ENCODE measurements around the gene SNTG2.

Gene SNTG2

GRCh38 chr2:1297372-1298159 lies 346.9 kb downstream of the SNTG2 start:
- no peak for DNase-seq

DNA sequence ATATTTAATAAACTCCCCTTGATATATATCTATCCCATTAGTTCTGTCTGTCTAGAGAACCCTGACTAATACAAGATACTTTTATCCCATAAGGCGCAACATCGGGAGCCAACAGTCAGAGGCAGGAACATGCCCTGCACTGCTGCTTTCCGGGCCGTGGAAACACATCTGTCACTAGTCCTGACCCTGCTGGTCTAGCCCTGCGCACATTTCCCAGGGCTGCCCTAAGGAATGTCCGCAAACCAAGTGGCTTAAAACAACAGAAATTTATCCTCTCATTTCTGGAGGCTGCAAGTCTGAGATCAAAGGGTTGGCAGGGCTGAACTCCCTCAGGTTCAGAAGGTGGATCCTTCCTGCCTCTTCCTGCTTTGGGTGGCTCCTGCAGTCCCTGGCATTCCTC lies 348.4 kb downstream of the SNTG2 start:
- DNase-seq = no peak

DNA sequence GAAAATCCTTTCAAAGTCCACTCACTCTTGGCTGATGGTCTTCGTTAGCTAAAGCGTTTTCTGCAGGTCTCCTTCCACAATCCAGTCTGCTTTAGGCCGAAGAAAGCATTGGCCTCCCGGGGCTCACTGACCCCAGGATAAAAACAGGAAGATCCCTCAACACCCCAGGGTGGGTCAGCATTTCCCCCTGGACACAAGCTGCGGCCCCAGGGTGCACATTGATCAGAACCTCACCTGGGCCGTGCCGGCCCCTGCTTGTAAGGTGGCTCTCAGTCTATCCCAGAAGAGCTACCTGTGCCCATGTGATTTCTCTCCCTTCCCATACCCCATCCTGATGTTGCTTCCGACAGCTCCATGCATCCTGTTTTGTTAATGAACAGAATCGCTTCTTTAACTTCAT lies 349.6 kb downstream of the SNTG2 start:
- DNase-seq = no peak

DNA sequence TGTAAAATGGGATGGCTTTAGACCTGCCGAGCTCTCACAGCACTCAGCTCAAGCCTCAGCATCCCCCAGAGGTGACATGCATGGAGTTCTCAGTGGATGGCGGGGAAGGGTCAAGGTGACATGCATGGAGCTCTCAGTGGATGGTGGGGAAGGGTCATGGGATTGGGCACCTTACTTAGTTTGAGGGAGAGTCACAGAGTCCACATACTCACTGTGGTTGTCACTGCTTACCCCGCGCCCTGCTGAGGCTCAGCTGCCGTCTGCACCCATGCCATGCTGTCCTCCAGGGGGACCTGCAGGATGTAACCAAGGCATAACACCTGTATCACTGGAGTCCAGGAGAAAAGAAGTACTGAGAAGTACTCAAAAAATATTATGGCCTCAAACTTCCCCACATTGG lies 350.4 kb downstream of the SNTG2 start:
- no peak for DNase-seq

DNA sequence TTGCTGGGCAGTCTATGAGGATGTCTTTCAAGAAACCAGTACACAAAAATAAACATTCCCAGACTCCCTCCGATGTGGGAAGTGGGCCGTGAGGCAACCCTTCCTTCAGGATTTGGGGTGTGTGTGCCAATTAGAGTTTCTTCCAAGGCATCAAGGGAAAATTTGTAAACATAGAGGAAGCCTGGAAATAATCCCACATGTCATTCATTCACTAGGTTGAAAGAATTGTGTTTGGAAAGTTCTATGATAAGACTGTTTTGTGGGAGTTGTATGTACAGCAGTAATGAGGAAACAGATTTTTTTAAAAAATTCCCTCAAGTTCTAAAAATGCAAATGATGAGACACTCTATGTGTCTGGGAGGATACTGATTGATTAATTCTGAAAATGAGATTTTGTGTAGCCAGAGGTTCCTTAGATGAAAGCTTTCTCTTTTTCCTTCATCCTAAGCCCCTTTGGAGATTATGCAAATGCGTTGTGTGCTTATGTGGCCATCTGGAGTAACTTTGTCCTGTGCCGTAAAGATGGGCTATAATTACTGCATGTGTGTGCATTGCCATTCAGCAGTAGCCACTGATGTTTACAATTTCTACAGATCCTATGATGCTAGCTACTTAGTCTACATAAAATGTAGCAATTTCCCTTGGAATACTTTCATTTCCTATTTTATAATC lies 354.8 kb downstream of the SNTG2 start:
- no peak for DNase-seq

- DNase-seq = no peak
Observed at GRCh38 chr2:1306014-1306686, 355.5 kb downstream of the SNTG2 start.

GRCh38 chr2:1306687-1307516 lies 356.3 kb downstream of the SNTG2 start:
- no peak for DNase-seq

DNA sequence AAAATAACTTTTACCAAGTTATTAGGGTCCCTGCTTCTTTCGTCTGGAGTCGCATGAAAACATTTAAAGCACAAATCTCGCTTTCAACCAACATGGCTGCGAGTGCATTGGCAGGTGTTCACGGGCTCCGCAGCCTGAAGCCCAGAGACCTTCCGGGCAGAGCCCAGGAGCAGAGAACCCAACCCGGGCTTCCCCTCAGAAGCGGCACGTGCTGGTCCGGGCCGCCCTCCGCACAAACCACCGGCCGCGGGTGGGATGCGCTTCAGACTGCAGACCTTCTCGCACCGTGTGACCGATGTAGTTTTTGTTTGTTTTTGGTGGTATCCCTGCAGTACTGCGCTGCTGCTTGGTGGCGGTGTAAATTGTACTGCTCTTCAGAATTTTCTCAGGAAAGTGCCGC lies 357.0 kb downstream of the SNTG2 start:
- no peak for DNase-seq

DNA sequence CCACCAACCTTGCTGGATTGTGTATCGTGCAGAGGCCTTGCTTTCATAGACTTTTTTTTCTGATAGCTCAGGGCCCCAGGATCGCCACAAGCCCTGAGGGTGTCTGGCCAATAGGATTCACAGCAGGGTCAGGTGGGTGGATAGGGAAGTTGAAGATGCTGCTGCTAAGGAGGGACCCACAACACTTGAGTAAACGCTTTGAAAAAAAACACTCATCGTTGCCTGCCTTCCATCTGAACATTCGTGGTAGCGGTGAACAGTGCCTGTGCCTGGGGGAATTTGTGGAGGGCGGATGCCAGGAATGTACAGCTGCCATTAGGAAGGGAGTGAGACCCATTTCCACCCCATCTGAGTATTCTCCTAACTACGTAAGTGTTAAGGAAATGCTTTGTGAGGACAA lies 358.0 kb downstream of the SNTG2 start:
- DNase-seq = no peak

GRCh38 chr2:1309507-1309906 lies 358.9 kb downstream of the SNTG2 start:
- no peak for DNase-seq

GRCh38 chr2:1310202-1310601 lies 359.6 kb downstream of the SNTG2 start:
- no peak for DNase-seq

GRCh38 chr2:1310866-1311265 lies 360.2 kb downstream of the SNTG2 start:
- DNase-seq = no peak

DNA sequence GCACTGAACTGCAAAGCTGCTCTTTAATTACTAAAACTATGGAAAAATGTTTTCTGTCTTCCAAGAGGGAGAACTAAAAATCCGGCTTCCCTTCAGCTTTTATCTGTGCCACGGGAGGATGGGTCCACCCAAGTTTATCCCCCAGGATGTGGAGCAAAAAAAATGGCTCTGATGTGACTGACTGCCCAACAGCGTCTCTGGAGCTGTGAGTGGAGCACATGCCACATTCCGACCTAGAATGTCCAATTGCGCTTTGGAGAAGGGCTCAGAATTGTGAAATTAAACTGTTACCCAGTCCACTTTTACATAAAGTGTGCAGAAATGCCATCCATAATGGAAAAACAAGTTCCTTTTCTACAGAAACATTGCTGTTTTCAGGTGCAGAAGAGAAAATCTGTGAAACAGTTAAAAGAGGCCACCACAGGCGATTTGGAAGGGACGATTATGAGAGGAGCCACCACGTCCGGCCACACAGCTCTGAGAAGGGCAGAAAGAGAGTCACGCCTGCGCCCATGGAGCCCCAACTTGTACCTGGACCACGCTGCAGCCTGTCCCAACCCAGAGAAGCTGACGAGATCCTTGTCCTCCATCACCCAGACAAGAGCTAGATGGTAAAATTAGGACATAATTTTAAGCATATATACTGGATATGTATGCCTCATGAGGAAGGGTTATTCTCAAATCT lies 362.7 kb downstream of the SNTG2 start:
- no peak for DNase-seq

- no peak for DNase-seq
Observed at GRCh38 chr2:1314254-1314653, 363.6 kb downstream of the SNTG2 start.

DNA sequence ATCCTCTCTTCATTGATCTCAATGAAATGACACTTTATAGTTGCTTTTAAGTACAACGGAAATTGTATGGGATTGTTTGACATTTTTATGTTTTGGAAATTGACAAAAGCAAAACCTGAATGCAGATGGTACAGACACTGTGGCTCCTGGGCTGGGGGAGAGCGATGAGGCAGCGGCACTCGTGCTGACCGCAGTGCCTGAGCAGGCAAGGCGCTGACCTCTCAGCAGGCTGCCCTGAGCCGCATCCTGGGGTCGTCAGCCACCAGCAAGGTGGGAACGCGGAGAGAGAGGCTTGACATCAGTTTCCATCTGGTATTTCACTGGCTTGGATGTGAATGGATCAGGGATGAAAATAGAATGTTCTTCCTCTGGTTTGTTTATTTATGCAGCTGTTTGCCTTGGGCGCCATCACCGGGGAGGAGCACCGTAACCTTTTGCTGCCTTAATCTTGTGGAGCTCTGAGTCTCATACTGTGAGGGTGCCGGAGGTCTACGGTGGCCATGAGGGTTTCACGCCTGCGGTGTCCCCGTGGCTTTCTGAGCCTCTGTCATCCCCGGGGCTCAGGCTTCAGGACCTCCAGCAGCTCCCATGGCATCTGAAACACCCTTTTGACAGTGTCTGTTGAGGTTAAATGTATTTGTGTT lies 367.8 kb downstream of the SNTG2 start:
- DNase-seq = no peak

- no peak for DNase-seq
Observed at GRCh38 chr2:1319393-1319792, 368.7 kb downstream of the SNTG2 start.

GRCh38 chr2:1321321-1321720 lies 370.7 kb downstream of the SNTG2 start:
- no peak for DNase-seq

DNA sequence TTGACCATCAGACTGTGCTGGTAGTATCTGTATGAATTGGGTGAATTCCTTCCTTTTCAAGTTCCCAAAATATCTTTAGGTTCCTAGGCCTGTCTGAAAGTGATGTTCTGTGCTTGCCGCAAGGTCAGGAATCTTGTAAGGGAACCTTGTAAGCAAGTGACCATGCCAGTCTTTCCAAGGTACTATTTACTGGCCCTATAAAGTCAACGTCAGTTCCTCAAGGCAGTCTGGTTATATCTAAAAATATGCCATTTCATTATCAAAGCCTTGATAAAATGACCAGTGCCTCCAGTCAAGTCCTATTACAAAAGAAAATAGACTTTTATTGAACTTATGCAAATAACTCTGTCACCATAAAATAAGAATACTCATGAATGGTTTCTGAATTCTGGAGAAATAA lies 374.2 kb downstream of the SNTG2 start:
- no peak for DNase-seq

- no peak for DNase-seq
Observed at GRCh38 chr2:1328684-1329083, 378.0 kb downstream of the SNTG2 start.

GRCh38 chr2:1339388-1340140 lies 388.9 kb downstream of the SNTG2 start:
- no peak for DNase-seq

DNA sequence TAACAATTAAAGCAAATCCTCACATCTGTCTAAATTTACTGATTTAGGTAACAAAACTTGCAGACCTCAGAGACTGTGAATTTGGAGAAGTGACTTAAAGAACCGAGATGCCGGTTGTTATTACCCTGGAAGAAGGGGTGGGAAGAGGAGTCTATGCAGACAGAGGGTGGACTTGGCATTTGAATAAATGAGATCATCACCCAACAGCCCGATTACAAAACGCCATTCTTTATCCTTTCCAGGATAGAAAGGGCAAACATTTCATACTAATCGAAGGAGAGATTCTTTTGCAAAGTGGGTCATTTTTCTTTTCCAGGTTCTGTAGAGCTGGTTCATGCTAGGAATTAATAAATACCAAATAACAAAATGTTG lies 389.5 kb downstream of the SNTG2 start:
- DNase-seq = no peak
